OCI-LY1 (cell line): ENCODE measurements around the gene SKAP1.

Source experiments
- EZH2 ChIP-seq: fragments of 200-600 bp; sonication (generic), shearing (Covaris generic); IDR thresholded peaks from 2 replicates; pipeline ENCODE4 v1.8.0; 2017; ENCODE audit warnings: borderline replicate concordance, mixed run types, mild to moderate bottlenecking, antibody characterized with exemption, low read length, moderate library complexity, mixed read lengths
- TF ChIP-seq, protein P1 (sequence below): fragments of 200-600 bp; sonication (generic), shearing (Covaris generic); IDR thresholded peaks from 2 replicates; pipeline ENCODE4 v1.5.1; 2017; ENCODE audit warnings: mild to moderate bottlenecking, antibody characterized with exemption, low read length, moderate library complexity, mixed read lengths

DNA sequence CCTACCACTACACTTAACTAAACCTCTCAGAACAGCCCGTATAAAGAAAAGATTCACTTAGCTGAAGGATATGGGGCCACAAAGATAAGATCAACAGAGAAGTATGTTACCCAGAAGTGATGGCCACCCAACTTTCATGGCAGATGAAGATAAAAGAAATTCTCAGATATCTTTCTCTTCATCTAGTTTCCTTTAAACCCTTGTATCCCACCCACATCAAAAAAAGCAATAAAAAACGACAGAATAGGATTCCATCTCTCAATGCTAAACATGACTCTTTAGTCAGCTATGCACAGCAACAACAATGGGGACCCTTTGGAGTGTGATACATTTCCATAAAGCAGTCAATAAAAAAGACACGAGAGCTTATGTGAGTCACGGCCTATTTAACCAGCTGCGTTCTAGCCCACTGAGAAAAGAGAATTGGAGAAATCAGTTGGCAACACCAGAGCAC is 235.9 kb downstream of the SKAP1 start:
- TF ChIP-seq, protein P1, sequence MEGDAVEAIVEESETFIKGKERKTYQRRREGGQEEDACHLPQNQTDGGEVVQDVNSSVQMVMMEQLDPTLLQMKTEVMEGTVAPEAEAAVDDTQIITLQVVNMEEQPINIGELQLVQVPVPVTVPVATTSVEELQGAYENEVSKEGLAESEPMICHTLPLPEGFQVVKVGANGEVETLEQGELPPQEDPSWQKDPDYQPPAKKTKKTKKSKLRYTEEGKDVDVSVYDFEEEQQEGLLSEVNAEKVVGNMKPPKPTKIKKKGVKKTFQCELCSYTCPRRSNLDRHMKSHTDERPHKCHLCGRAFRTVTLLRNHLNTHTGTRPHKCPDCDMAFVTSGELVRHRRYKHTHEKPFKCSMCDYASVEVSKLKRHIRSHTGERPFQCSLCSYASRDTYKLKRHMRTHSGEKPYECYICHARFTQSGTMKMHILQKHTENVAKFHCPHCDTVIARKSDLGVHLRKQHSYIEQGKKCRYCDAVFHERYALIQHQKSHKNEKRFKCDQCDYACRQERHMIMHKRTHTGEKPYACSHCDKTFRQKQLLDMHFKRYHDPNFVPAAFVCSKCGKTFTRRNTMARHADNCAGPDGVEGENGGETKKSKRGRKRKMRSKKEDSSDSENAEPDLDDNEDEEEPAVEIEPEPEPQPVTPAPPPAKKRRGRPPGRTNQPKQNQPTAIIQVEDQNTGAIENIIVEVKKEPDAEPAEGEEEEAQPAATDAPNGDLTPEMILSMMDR, result no peak
- TF ChIP-seq EZH2, result no peak
